GM19099 (cell line): ENCODE results near the gene TRABD2B.

Experiments
- POLR2A ChIP-seq: IDR thresholded peaks from 3 replicates; pipeline ENCODE4 v1.6.1; 2011; ENCODE audit warnings: low read depth; ENCODE audit not compliant: insufficient read length; ENCODE audit errors: extremely low read depth

TRABD2B gene

GRCh38 chr1:47840393-47841190, 156.6 kb downstream of the TRABD2B start:
- no peak for TF ChIP-seq POLR2A

- TF ChIP-seq POLR2A, result no peak
Observed at GRCh38 chr1:47839433-47839760, 157.8 kb downstream of the TRABD2B start.

- no peak for TF ChIP-seq POLR2A
Observed at GRCh38 chr1:47838562-47839432, 158.4 kb downstream of the TRABD2B start.

- TF ChIP-seq POLR2A, result no peak
Observed at GRCh38 chr1:47837866-47838561, 159.2 kb downstream of the TRABD2B start.

GRCh38 chr1:47837056-47837830, 159.9 kb downstream of the TRABD2B start:
- TF ChIP-seq POLR2A, result no peak

- no peak for TF ChIP-seq POLR2A
Observed at GRCh38 chr1:47835409-47835808, 161.8 kb downstream of the TRABD2B start.

- no peak for TF ChIP-seq POLR2A
Observed at GRCh38 chr1:47834326-47834725, 162.9 kb downstream of the TRABD2B start.

- TF ChIP-seq POLR2A, result no peak
Observed at GRCh38 chr1:47830641-47831333, 166.4 kb downstream of the TRABD2B start.

- TF ChIP-seq POLR2A, result no peak
Observed at GRCh38 chr1:47830021-47830420, 167.2 kb downstream of the TRABD2B start.

GRCh38 chr1:47828978-47829377, 168.2 kb downstream of the TRABD2B start:
- no peak for TF ChIP-seq POLR2A

- TF ChIP-seq POLR2A, result no peak
Observed at GRCh38 chr1:47827109-47827508, 170.1 kb downstream of the TRABD2B start.

- TF ChIP-seq POLR2A, result no peak
Observed at GRCh38 chr1:47824716-47825115, 172.5 kb downstream of the TRABD2B start.

- TF ChIP-seq POLR2A, result no peak
Observed at GRCh38 chr1:47824297-47824696, 172.9 kb downstream of the TRABD2B start.

GRCh38 chr1:47823040-47823808, 174.0 kb downstream of the TRABD2B start:
- TF ChIP-seq POLR2A, result no peak

GRCh38 chr1:47821760-47822159, 175.4 kb downstream of the TRABD2B start:
- TF ChIP-seq POLR2A, result no peak
